ENCODE data around the gene ZBTB7C. TPM values are rescaled to one million over a fixed set of nuclear protein-coding genes. Genes with fewer than 3 reads are reported as not detected.

The ZBTB7C gene
- total RNA-seq, 4 donors from 2014 or later, result 26.0 to 50.6 (median 46.2) TPM

DNA sequence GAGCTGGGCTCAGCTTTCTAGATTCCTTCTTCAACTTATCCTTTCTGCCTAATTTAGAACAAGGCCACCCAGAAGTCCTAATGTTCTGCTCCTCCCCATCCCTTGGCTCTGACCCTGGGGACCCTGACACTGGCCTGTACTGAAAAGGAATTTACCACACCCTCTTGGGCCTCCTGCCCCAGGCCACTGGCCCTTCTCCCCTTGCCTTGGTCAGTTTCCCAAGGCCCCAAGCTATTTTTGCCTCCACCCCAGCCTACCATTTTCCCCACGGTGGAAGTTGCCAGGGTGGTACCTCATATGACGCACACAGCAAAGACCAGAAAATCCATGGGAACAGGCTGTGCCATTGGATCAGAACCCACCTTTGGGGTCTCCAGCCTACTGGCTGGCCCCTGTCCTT lies 72.1 kb downstream of the ZBTB7C start:
- TF ChIP-seq POLR2AphosphoS5 (IDR thresholded peaks at IDR 0.05) (no peak), EP300 (IDR thresholded peaks at IDR 0.05) (no peak), POLR2A (IDR thresholded peaks at IDR 0.05) (no peak)
- TF ChIP-seq, protein P1, sequence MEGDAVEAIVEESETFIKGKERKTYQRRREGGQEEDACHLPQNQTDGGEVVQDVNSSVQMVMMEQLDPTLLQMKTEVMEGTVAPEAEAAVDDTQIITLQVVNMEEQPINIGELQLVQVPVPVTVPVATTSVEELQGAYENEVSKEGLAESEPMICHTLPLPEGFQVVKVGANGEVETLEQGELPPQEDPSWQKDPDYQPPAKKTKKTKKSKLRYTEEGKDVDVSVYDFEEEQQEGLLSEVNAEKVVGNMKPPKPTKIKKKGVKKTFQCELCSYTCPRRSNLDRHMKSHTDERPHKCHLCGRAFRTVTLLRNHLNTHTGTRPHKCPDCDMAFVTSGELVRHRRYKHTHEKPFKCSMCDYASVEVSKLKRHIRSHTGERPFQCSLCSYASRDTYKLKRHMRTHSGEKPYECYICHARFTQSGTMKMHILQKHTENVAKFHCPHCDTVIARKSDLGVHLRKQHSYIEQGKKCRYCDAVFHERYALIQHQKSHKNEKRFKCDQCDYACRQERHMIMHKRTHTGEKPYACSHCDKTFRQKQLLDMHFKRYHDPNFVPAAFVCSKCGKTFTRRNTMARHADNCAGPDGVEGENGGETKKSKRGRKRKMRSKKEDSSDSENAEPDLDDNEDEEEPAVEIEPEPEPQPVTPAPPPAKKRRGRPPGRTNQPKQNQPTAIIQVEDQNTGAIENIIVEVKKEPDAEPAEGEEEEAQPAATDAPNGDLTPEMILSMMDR (IDR thresholded peaks at IDR 0.05), result no peak
- H3K27me3 ChIP-seq, result no peaks in the 10 kb centered on the region
- 74% methylated on average over 2 of the region's 2 CpGs for WGBS
- no peak overlapping the region for H3K27ac ChIP-seq
- no peaks in the 10 kb centered on the region for H3K36me3 ChIP-seq
- DNase-seq (ENCODE audit: low spot score in 2 of 2), result no peak
- no peaks in the 10 kb centered on the region for H3K9me3 ChIP-seq
- H3K4me3 ChIP-seq, result no peak overlapping the region
- peaks cover 4% of the 10 kb centered on the region for H3K4me1 ChIP-seq

DNA sequence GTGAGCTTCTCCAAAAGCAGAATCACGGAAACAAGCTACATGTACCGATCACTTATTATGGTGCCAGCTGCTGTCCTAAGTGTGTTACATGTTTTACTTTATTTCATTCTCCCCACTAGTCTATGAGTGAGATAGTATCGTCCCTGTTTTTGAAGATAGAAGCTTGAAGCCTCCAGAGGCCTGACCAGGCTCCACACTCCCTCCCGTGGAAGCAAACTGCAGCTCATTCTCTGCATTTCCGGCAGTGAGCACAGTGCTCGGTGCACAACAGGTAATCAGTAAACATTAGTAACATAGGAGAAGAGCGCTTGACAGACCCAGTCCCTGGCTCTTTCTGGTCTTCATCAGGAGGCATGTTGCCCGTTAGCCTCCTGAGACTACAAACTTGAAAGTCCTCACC lies 72.9 kb downstream of the ZBTB7C start:
- no peaks in the 10 kb centered on the region for H3K9me3 ChIP-seq
- no peak overlapping the region for H3K27ac ChIP-seq
- H3K36me3 ChIP-seq, result no peaks in the 10 kb centered on the region
- H3K4me1 ChIP-seq, result peaks cover 4% of the 10 kb centered on the region
- no peak overlapping the region for H3K4me3 ChIP-seq
- TF ChIP-seq POLR2AphosphoS5 (IDR thresholded peaks at IDR 0.05), result no peak
- no peak for TF ChIP-seq POLR2A (IDR thresholded peaks at IDR 0.05)
- TF ChIP-seq, protein P1 (IDR thresholded peaks at IDR 0.05), result no peak
- no peak for TF ChIP-seq EP300 (IDR thresholded peaks at IDR 0.05)
- no peaks in the 10 kb centered on the region for H3K27me3 ChIP-seq
- DNase-seq (ENCODE audit: low spot score in 2 of 2), result no peak
- WGBS, result 79% methylated on average over 8 of the region's 8 CpGs

DNA sequence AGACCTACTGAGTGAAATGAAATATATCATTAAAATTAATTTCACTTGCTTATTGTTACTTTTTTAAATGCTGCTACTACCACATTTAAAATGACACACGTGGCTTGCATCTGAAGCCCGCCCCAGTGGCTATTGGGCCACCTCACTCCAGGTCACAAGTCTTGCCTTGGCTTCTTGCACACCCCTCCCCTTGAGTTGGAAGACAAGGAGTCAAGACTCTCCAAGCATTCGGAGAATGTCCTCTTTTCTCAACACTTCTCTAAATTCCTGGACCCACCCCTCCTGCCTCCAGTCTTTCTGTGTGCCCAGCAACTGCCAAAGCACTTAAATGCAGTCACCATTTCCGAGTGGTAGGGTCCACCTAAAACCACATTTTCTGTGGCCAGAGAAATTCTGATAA lies 73.4 kb downstream of the ZBTB7C start:
- WGBS, result 77% methylated on average over 4 of the region's 4 CpGs
- Histone ChIP-seq H3K36me3 (no peaks in the 10 kb centered on the region), H3K27ac (no peak overlapping the region), H3K4me1 (peaks cover 5% of the 10 kb centered on the region), H3K4me3 (no peak overlapping the region), H3K9me3 (no peaks in the 10 kb centered on the region), H3K27me3 (no peaks in the 10 kb centered on the region)
- DNase-seq (ENCODE audit: low spot score in 2 of 2), result no peak
- no peak for TF ChIP-seq EP300 (IDR thresholded peaks at IDR 0.05)
- TF ChIP-seq POLR2A (IDR thresholded peaks at IDR 0.05), result no peak
- TF ChIP-seq POLR2AphosphoS5 (IDR thresholded peaks at IDR 0.05), result no peak
- TF ChIP-seq, protein P1 (IDR thresholded peaks at IDR 0.05), result no peak

DNA sequence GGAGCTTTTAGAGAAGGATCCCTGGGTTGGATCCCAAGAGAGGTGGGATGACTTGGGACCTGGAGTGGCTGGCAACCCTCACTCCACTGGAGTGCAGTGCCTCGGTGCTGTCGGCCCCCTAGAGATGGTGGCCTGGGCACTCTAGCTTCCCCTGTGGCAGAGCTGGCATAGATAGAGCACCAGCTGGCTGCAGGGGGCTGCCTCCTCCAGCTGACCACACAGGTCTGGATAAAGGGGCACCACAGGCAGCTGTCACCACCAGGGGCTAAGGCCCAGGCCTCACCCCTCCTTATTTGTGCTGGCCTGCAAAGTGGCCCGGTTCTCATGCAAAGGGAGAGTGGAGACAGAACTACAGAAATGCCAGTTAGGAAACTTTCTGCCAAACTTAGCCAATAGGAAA lies 74.3 kb downstream of the ZBTB7C start:
- 100% methylated on average over 3 of the region's 3 CpGs for WGBS
- TF ChIP-seq POLR2AphosphoS5 (IDR thresholded peaks at IDR 0.05) (no peak), POLR2A (IDR thresholded peaks at IDR 0.05) (no peak), EP300 (IDR thresholded peaks at IDR 0.05) (no peak)
- TF ChIP-seq, protein P1 (IDR thresholded peaks at IDR 0.05), result no peak
- Histone ChIP-seq H3K36me3 (no peaks in the 10 kb centered on the region), H3K27ac (no peak overlapping the region), H3K9me3 (no peaks in the 10 kb centered on the region), H3K4me1 (peaks cover 14% of the 10 kb centered on the region), H3K27me3 (no peaks in the 10 kb centered on the region), H3K4me3 (no peak overlapping the region)
- DNase-seq (ENCODE audit: low spot score in 2 of 2), result no peak

DNA sequence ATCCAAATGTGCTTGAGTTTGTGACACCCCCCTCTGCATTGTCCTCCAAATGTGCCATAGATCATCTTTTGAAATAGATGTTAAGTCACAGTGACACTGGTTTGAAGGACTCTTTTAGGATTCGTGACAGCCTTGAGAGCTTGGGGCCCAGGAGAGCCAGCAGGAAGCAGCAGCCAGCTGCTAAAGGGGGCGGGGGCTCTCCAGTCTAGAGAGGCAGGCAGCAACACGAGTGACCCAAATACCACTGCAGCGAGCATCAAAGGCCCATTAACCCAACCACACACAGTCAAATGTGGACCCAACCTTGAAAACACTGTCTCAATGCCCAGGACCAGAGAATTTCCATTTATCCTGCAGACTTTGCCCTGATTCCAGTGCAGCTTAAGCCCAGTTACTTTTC lies 75.6 kb downstream of the ZBTB7C start:
- WGBS, result 14% methylated on average over 4 of the region's 4 CpGs
- no peak overlapping the region for H3K4me3 ChIP-seq
- DNase-seq (ENCODE audit: low spot score in 2 of 2), result no peak
- H3K27me3 ChIP-seq, result no peaks in the 10 kb centered on the region
- H3K9me3 ChIP-seq, result no peaks in the 10 kb centered on the region
- peaks cover 18% of the 10 kb centered on the region for H3K4me1 ChIP-seq
- TF ChIP-seq POLR2AphosphoS5 (IDR thresholded peaks at IDR 0.05), result no peak
- no peak for TF ChIP-seq POLR2A (IDR thresholded peaks at IDR 0.05)
- no peak for TF ChIP-seq EP300 (IDR thresholded peaks at IDR 0.05)
- TF ChIP-seq, protein P1 (IDR thresholded peaks at IDR 0.05), result no peak
- no peaks in the 10 kb centered on the region for H3K36me3 ChIP-seq
- no peak overlapping the region for H3K27ac ChIP-seq
